ENCODE measurements around the gene DNAJB8.

DNAJB8 gene

GRCh38 chr3:128416578-128417211 is 50.0 kb downstream of the DNAJB8 start:
- no peak for TF ChIP-seq CTCF (conservative IDR thresholded peaks at IDR 0.05)

GRCh38 chr3:128415773-128416577 is 50.7 kb downstream of the DNAJB8 start:
- H3K27ac ChIP-seq, result no peak overlapping the region
- TF ChIP-seq CTCF (conservative IDR thresholded peaks at IDR 0.05), result no peak

More at GRCh38 chr3:128416578-128417211, 50.0 kb downstream of the DNAJB8 start:
- H3K27ac ChIP-seq, result no peak overlapping the region

GRCh38 chr3:128415200-128415772 is 51.4 kb downstream of the DNAJB8 start:
- no peak for TF ChIP-seq CTCF (conservative IDR thresholded peaks at IDR 0.05)
- H3K27ac ChIP-seq, result no peak overlapping the region

- TF ChIP-seq CTCF (conservative IDR thresholded peaks at IDR 0.05), result no peak
These were observed 53.1 kb downstream of the DNAJB8 start for GRCh38 chr3:128413413-128414205.

GRCh38 chr3:128413003-128413370 is 53.7 kb downstream of the DNAJB8 start:
- no peak overlapping the region for H3K27ac ChIP-seq

More at GRCh38 chr3:128413413-128414205, 53.1 kb downstream of the DNAJB8 start:
- no peak overlapping the region for H3K27ac ChIP-seq

More at GRCh38 chr3:128413003-128413370, 53.7 kb downstream of the DNAJB8 start:
- TF ChIP-seq CTCF (conservative IDR thresholded peaks at IDR 0.05), result no peak
